PC-9 (cell line): ENCODE measurements around the gene TNIP3. TPM values are rescaled to one million over a fixed set of nuclear protein-coding genes. Genes with fewer than 3 reads are reported as not detected.

Source experiments
- BruUV-seq: library from RNA; stranded (reverse); fragments of 400-500 nt; replicated peaks from 2 replicates; lab custom pipeline; 2021; lab: Mats Ljungman, UMichigan
- CTCF ChIA-PET: fragments of 300-600 bp; sonication (Branson Sonifier 250); formaldehyde crosslinking; loops from one replicate; lab custom pipeline; 2022; ENCODE audit warnings: antibody characterized with exemption; lab: Charles Lee
- POLR2A ChIA-PET: fragments of 300-600 bp; sonication (Branson Sonifier 250); formaldehyde crosslinking; loops from one replicate; lab custom pipeline; 2022; ENCODE audit warnings: antibody characterized with exemption; ENCODE audit not compliant: unreplicated experiment; lab: Charles Lee
- DNase-seq, 2 experiments: peaks; one replicate each; pipeline versions ENCODE4 v3.0.0 to v3.0.0-alpha.2; 2015 to 2022; ENCODE audit warnings: mixed read lengths in 1 of 2
- H2AFZ ChIP-seq: fragments of 200-600 bp; sonication (generic); 2 replicates; pipeline ENCODE4 v1.8.1; 2017; ENCODE audit warnings: antibody characterized with exemption
- H3F3A ChIP-seq: fragments of 200-600 bp; sonication (generic); 2 replicates; pipeline ENCODE4 v1.8.1; 2017; ENCODE audit warnings: antibody characterized with exemption, mild to moderate bottlenecking, low read depth; ENCODE audit not compliant: insufficient read depth
- H3K27ac ChIP-seq: fragments of 200-600 bp; sonication (generic); 2 replicates; pipeline ENCODE4 v1.6.1; 2016; ENCODE audit warnings: mixed run types
- H3K27me3 ChIP-seq: fragments of 200-600 bp; sonication (generic); 2 replicates; pipeline ENCODE4 v1.6.1; 2016; ENCODE audit warnings: low read depth, mixed run types; ENCODE audit not compliant: insufficient read depth
- H3K36me3 ChIP-seq: fragments of 200-600 bp; sonication (generic); 2 replicates; pipeline ENCODE4 v1.6.1; 2016; ENCODE audit warnings: low read depth, mixed run types
- H3K4me1 ChIP-seq: fragments of 200-600 bp; sonication (generic); replicated peaks from 2 replicates; pipeline ENCODE4 v1.6.1; 2016; ENCODE audit warnings: mixed run types; ENCODE audit not compliant: insufficient read depth
- H3K4me2 ChIP-seq: fragments of 200-600 bp; sonication (generic); 2 replicates; pipeline ENCODE4 v1.6.1; 2017; ENCODE audit warnings: mixed run types
- H3K4me3 ChIP-seq: fragments of 200-600 bp; sonication (generic); 2 replicates; pipeline ENCODE4 v1.6.1; 2016; ENCODE audit warnings: mixed run types
- H3K79me2 ChIP-seq: fragments of 200-600 bp; sonication (generic); 2 replicates; pipeline ENCODE4 v1.6.1; 2017; ENCODE audit warnings: low read depth, mixed run types
- H3K9me2 ChIP-seq: fragments of 200-600 bp; sonication (generic); 2 replicates; pipeline ENCODE4 v1.8.1; 2017; ENCODE audit warnings: mild to moderate bottlenecking; ENCODE audit not compliant: insufficient read depth
- H3K9me3 ChIP-seq: fragments of 200-600 bp; sonication (generic); 2 replicates; pipeline ENCODE4 v1.8.1; 2016; ENCODE audit warnings: low read depth; ENCODE audit not compliant: insufficient read depth
- H4K20me1 ChIP-seq: fragments of 200-600 bp; sonication (generic); 2 replicates; pipeline ENCODE4 v1.8.1; 2017; ENCODE audit not compliant: insufficient read depth
- EZH2 ChIP-seq: fragments of 200-600 bp; sonication (generic); IDR thresholded peaks from 2 replicates; pipeline ENCODE4 v1.8.0; 2017; ENCODE audit warnings: antibody characterized with exemption, low read depth
- intact Hi-C: fragments of 100-400 bp; cut with micrococcal nuclease; formaldehyde crosslinking; loops from one replicate; pipeline ENCODE4 v1.10.0; 2022; ENCODE audit not compliant: unreplicated experiment
- total RNA-seq: library from RNA; stranded (reverse); gene quantifications from 2 replicates; pipeline ENCODE4 v1.2.3, GENCODE V29; 2021
- TF ChIP-seq, protein P1 (sequence below): fragments of 200-600 bp; sonication (generic); conservative IDR thresholded peaks from 2 replicates; pipeline ENCODE4 v1.6.1; 2017; ENCODE audit warnings: mixed run types, antibody characterized with exemption, mild to moderate bottlenecking, moderate library complexity

The TNIP3 gene
- total RNA-seq, 1 experiment from 2014 or later, result 1.2 TPM

GRCh38 chr4:121126449-121127006 is 37.6 kb downstream of the TNIP3 start:
- TF ChIP-seq, protein P1, sequence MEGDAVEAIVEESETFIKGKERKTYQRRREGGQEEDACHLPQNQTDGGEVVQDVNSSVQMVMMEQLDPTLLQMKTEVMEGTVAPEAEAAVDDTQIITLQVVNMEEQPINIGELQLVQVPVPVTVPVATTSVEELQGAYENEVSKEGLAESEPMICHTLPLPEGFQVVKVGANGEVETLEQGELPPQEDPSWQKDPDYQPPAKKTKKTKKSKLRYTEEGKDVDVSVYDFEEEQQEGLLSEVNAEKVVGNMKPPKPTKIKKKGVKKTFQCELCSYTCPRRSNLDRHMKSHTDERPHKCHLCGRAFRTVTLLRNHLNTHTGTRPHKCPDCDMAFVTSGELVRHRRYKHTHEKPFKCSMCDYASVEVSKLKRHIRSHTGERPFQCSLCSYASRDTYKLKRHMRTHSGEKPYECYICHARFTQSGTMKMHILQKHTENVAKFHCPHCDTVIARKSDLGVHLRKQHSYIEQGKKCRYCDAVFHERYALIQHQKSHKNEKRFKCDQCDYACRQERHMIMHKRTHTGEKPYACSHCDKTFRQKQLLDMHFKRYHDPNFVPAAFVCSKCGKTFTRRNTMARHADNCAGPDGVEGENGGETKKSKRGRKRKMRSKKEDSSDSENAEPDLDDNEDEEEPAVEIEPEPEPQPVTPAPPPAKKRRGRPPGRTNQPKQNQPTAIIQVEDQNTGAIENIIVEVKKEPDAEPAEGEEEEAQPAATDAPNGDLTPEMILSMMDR, result no peak
- TF ChIP-seq EZH2, result no peak
- H3K9me3 ChIP-seq, result no peaks in the 10 kb centered on the region
- no peaks in the 10 kb centered on the region for H3K27me3 ChIP-seq
- no peaks in the 10 kb centered on the region for H4K20me1 ChIP-seq
- H2AFZ ChIP-seq, result no peak overlapping the region
- no TSS peak for BruUV-seq
- no peak overlapping the region for H3K4me3 ChIP-seq
- H3K4me2 ChIP-seq, result no peak overlapping the region
- H3K27ac ChIP-seq, result no peak overlapping the region
- H3K36me3 ChIP-seq, result no peaks in the 10 kb centered on the region
- peaks cover 5% of the 10 kb centered on the region; the same call in 1 of the 2 replicates for H3K9me2 ChIP-seq
- no peaks in the 10 kb centered on the region for H3K79me2 ChIP-seq
- ChIA-PET POLR2A (interaction anchor here (0.5 kb wide), 1 partner anchor 21 kb away, joined by 3 read pairs; no protein-coding TSS in a partner anchor), CTCF (no interaction called here)
- intact Hi-C loops, result no loop called here
- H3K4me1 ChIP-seq, result no peaks in the 10 kb centered on the region
- H3F3A ChIP-seq, result no peaks in the 10 kb centered on the region
- DNase-seq, result no peak

- no peak overlapping the region for H3K4me2 ChIP-seq
- no TSS peak for BruUV-seq
- CTCF ChIA-PET, result interaction anchor here (0.6 kb wide), 1 partner anchor 392 kb away, joined by 3 read pairs; no protein-coding TSS in a partner anchor
- H2AFZ ChIP-seq, result no peak overlapping the region
- H3K79me2 ChIP-seq, result no peaks in the 10 kb centered on the region
- H3K9me2 ChIP-seq, result peaks cover 5% of the 10 kb centered on the region; the same call in 1 of the 2 replicates
- no peaks in the 10 kb centered on the region for H3K27me3 ChIP-seq
- TF ChIP-seq EZH2, result no peak
- TF ChIP-seq, protein P1, result no peak
- intact Hi-C loops, result no loop called here
- no peak overlapping the region for H3K4me3 ChIP-seq
- no peaks in the 10 kb centered on the region for H4K20me1 ChIP-seq
- H3K27ac ChIP-seq, result no peak overlapping the region
- no peaks in the 10 kb centered on the region for H3K4me1 ChIP-seq
- POLR2A ChIA-PET, result no interaction called here
- no peaks in the 10 kb centered on the region for H3F3A ChIP-seq
- H3K36me3 ChIP-seq, result no peaks in the 10 kb centered on the region
- no peaks in the 10 kb centered on the region for H3K9me3 ChIP-seq
- no peak for DNase-seq
These were observed 38.6 kb downstream of the TNIP3 start for GRCh38 chr4:121125498-121125885.

- no peak overlapping the region for H3K4me2 ChIP-seq
- no TSS peak for BruUV-seq
- no peaks in the 10 kb centered on the region for H3K4me1 ChIP-seq
- no peak overlapping the region for H2AFZ ChIP-seq
- H3K36me3 ChIP-seq, result no peaks in the 10 kb centered on the region
- no peak overlapping the region for H3K27ac ChIP-seq
- no peaks in the 10 kb centered on the region for H3F3A ChIP-seq
- H3K79me2 ChIP-seq, result no peaks in the 10 kb centered on the region
- H3K27me3 ChIP-seq, result no peaks in the 10 kb centered on the region
- TF ChIP-seq, protein P1, result no peak
- TF ChIP-seq EZH2, result no peak
- no peaks in the 10 kb centered on the region for H4K20me1 ChIP-seq
- ChIA-PET POLR2A (no interaction called here), CTCF (no interaction called here)
- no peaks in the 10 kb centered on the region for H3K9me3 ChIP-seq
- no peak for DNase-seq
- intact Hi-C loops, result no loop called here
- peaks cover 5% of the 10 kb centered on the region; the same call in 1 of the 2 replicates for H3K9me2 ChIP-seq
- H3K4me3 ChIP-seq, result no peak overlapping the region
These were observed 41.5 kb downstream of the TNIP3 start for GRCh38 chr4:121122661-121123060.
